Activated T-helper 2 cell treated with anti-CD3 and anti-CD28 coated beads, Interferon-gamma antibody, Interleukin-2, Interleukin-4, amounts not matched to agents 10 μg/mL and 5 μg/mL and 100 μg/mL, durations not matched to agents 14 hours and 24 hours and 36 hours (primary cell): ENCODE results near the gene PLCXD1. TPM values are rescaled to one million over a fixed set of nuclear protein-coding genes. Genes with fewer than 3 reads are reported as not detected.
"Not testable (repeated sequence)": the region's sequence is repeated elsewhere in the genome, so short reads cannot be mapped to it uniquely, and the experiment has no call there.

Experiments used
- DNase-seq: peaks from one replicate; pipeline ENCODE4 v3.0.0; 2021; ENCODE audit warnings: low spot score
- H3K27ac Mint-ChIP-seq: one replicate; pipeline ENCODE4 v1.8.0; 2021; ENCODE audit warnings: mixed read lengths
- H3K27me3 Mint-ChIP-seq: one replicate; pipeline ENCODE4 v1.8.0; 2021; ENCODE audit warnings: low read depth, mixed read lengths
- H3K36me3 Mint-ChIP-seq: one replicate; pipeline ENCODE4 v1.8.0; 2021; ENCODE audit warnings: low read depth, mixed read lengths
- H3K4me1 Mint-ChIP-seq: one replicate; pipeline ENCODE4 v1.8.0; 2021; ENCODE audit warnings: low read depth, mixed read lengths
- H3K4me3 Mint-ChIP-seq: one replicate; pipeline ENCODE4 v1.8.0; 2021; ENCODE audit warnings: low read depth, mild to moderate bottlenecking, moderate library complexity, mixed read lengths
- H3K9me3 Mint-ChIP-seq: one replicate; pipeline ENCODE4 v1.8.0; 2021; ENCODE audit warnings: mixed read lengths
- intact Hi-C: fragments of 100-400 bp; cut with micrococcal nuclease; formaldehyde crosslinking; loops from one replicate; pipeline ENCODE4 v1.15.1; 2023
- total RNA-seq: library from RNA; stranded (reverse); gene quantifications from 2 replicates; pipeline ENCODE4 v1.2.3, GENCODE V29; 2022

PLCXD1 gene
- total RNA-seq, 1 donor from 2014 or later = 60.0 TPM

GRCh38 chrX:290476-291166 lies 9.4 kb downstream of the PLCXD1 start:
- DNase-seq = no peak
- Mint-ChIP-seq H3K27me3 (no peaks in the 10 kb centered on the region), H3K36me3 (peaks cover 62% of the 10 kb centered on the region), H3K4me1 (peaks cover 6% of the 10 kb centered on the region), H3K4me3 (no peak overlapping the region), H3K9me3 (no peaks in the 10 kb centered on the region), H3K27ac (no peak overlapping the region)
- intact Hi-C loops = no loop called here

- no peak for DNase-seq
- H3K4me3 Mint-ChIP-seq = no peak overlapping the region
- peaks cover 62% of the 10 kb centered on the region for H3K36me3 Mint-ChIP-seq
- intact Hi-C loops = no loop called here
- H3K4me1 Mint-ChIP-seq = peaks cover 2% of the 10 kb centered on the region
- H3K9me3 Mint-ChIP-seq = no peaks in the 10 kb centered on the region
- no peaks in the 10 kb centered on the region for H3K27me3 Mint-ChIP-seq
- H3K27ac Mint-ChIP-seq = no peak overlapping the region
These were observed 10.3 kb downstream of the PLCXD1 start for GRCh38 chrX:291411-291901.

- no peaks in the 10 kb centered on the region for H3K9me3 Mint-ChIP-seq
- H3K4me3 Mint-ChIP-seq = no peak overlapping the region
- H3K4me1 Mint-ChIP-seq = no peaks in the 10 kb centered on the region
- no peaks in the 10 kb centered on the region for H3K27me3 Mint-ChIP-seq
- intact Hi-C loops = no loop called here
- no peak overlapping the region for H3K27ac Mint-ChIP-seq
- no peak for DNase-seq
- H3K36me3 Mint-ChIP-seq = peaks cover 58% of the 10 kb centered on the region
These were observed 12.0 kb downstream of the PLCXD1 start for GRCh38 chrX:292900-293897.

GRCh38 chrX:295136-295535 lies 14.0 kb downstream of the PLCXD1 start:
- Mint-ChIP-seq H3K9me3 (no peaks in the 10 kb centered on the region), H3K4me3 (no peak overlapping the region), H3K36me3 (peaks cover 47% of the 10 kb centered on the region), H3K27me3 (no peaks in the 10 kb centered on the region), H3K4me1 (no peaks in the 10 kb centered on the region), H3K27ac (no peak overlapping the region)
- DNase-seq = no peak
- intact Hi-C loops = no loop called here

GRCh38 chrX:298993-299392 lies 17.8 kb downstream of the PLCXD1 start:
- H3K4me1 Mint-ChIP-seq = no peaks in the 10 kb centered on the region
- DNase-seq = no peak
- H3K36me3 Mint-ChIP-seq = peaks cover 43% of the 10 kb centered on the region
- H3K27me3 Mint-ChIP-seq = no peaks in the 10 kb centered on the region
- no peak overlapping the region for H3K27ac Mint-ChIP-seq
- intact Hi-C loops = no loop called here
- no peak overlapping the region for H3K4me3 Mint-ChIP-seq
- no peaks in the 10 kb centered on the region for H3K9me3 Mint-ChIP-seq

GRCh38 chrX:300334-300733 lies 19.2 kb downstream of the PLCXD1 start:
- intact Hi-C loops = no loop called here
- no peaks in the 10 kb centered on the region for H3K27me3 Mint-ChIP-seq
- H3K4me1 Mint-ChIP-seq = no peaks in the 10 kb centered on the region
- peaks cover 36% of the 10 kb centered on the region for H3K36me3 Mint-ChIP-seq
- no peaks in the 10 kb centered on the region for H3K9me3 Mint-ChIP-seq
- DNase-seq = no peak
- H3K4me3 Mint-ChIP-seq = no peak overlapping the region
- no peak overlapping the region for H3K27ac Mint-ChIP-seq

GRCh38 chrX:302975-303374 lies 21.8 kb downstream of the PLCXD1 start:
- Mint-ChIP-seq H3K9me3 (no peaks in the 10 kb centered on the region), H3K36me3 (peaks cover 45% of the 10 kb centered on the region), H3K27ac (no peak overlapping the region), H3K27me3 (no peaks in the 10 kb centered on the region), H3K4me1 (no peaks in the 10 kb centered on the region), H3K4me3 (no peak overlapping the region)
- no peak for DNase-seq
- intact Hi-C loops = no loop called here

- intact Hi-C loops, DNase-seq, H3K9me3 Mint-ChIP-seq, H3K27me3 Mint-ChIP-seq, H3K27ac Mint-ChIP-seq, H3K4me3 Mint-ChIP-seq, H3K4me1 Mint-ChIP-seq: not testable (repeated sequence)
- peaks cover 47% of the 10 kb centered on the region for H3K36me3 Mint-ChIP-seq
These were observed 24.8 kb downstream of the PLCXD1 start for GRCh38 chrX:305781-306613.

- H3K36me3 Mint-ChIP-seq = peaks cover 45% of the 10 kb centered on the region
- intact Hi-C loops, H3K4me3 Mint-ChIP-seq, H3K4me1 Mint-ChIP-seq, H3K27me3 Mint-ChIP-seq, H3K27ac Mint-ChIP-seq, H3K9me3 Mint-ChIP-seq, DNase-seq: not testable (repeated sequence)
These were observed 25.6 kb downstream of the PLCXD1 start for GRCh38 chrX:306614-307251.

- H3K9me3 Mint-ChIP-seq = no peaks in the 10 kb centered on the region
- peaks cover 44% of the 10 kb centered on the region for H3K36me3 Mint-ChIP-seq
- H3K4me3 Mint-ChIP-seq = no peak overlapping the region
- no peak overlapping the region for H3K27ac Mint-ChIP-seq
- intact Hi-C loops = no loop called here
- no peak for DNase-seq
- H3K4me1 Mint-ChIP-seq = no peaks in the 10 kb centered on the region
- H3K27me3 Mint-ChIP-seq = no peaks in the 10 kb centered on the region
These were observed 26.3 kb downstream of the PLCXD1 start for GRCh38 chrX:307261-308111.

- H3K4me3 Mint-ChIP-seq = no peak overlapping the region
- no peak for DNase-seq
- H3K27ac Mint-ChIP-seq = no peak overlapping the region
- intact Hi-C loops = no loop called here
- H3K9me3 Mint-ChIP-seq = no peaks in the 10 kb centered on the region
- H3K36me3 Mint-ChIP-seq = peaks cover 46% of the 10 kb centered on the region
- no peaks in the 10 kb centered on the region for H3K27me3 Mint-ChIP-seq
- H3K4me1 Mint-ChIP-seq = no peaks in the 10 kb centered on the region
These were observed 27.8 kb downstream of the PLCXD1 start for GRCh38 chrX:308821-309520.
